Fibroblast of skin of right biceps (primary cell): ENCODE data around the gene STK35.

Experiments used
- DNase-seq: peaks from one replicate; pipeline ENCODE4 v3.0.0-alpha.2; 2013

STK35 gene

GRCh38 chr20:2136275-2136674 lies 34.6 kb downstream of the STK35 start:
- DNase-seq = no peak

GRCh38 chr20:2137552-2138201 lies 36.0 kb downstream of the STK35 start:
- DNase-seq = peak; percentile 89

GRCh38 chr20:2138396-2138795 lies 36.8 kb downstream of the STK35 start:
- no peak for DNase-seq

- no peak for DNase-seq
These were observed 37.6 kb downstream of the STK35 start for GRCh38 chr20:2139250-2139649.

- no peak for DNase-seq
These were observed 38.1 kb downstream of the STK35 start for GRCh38 chr20:2139736-2140135.

GRCh38 chr20:2140561-2140960 lies 38.9 kb downstream of the STK35 start:
- no peak for DNase-seq

- DNase-seq = no peak
These were observed 40.3 kb downstream of the STK35 start for GRCh38 chr20:2141600-2142575.

GRCh38 chr20:2142649-2143048 lies 41.0 kb downstream of the STK35 start:
- DNase-seq = no peak

- no peak for DNase-seq
These were observed 42.0 kb downstream of the STK35 start for GRCh38 chr20:2143594-2143993.

- DNase-seq = no peak
These were observed 43.2 kb downstream of the STK35 start for GRCh38 chr20:2144850-2145249.

- DNase-seq = no peak
These were observed 43.7 kb downstream of the STK35 start for GRCh38 chr20:2145376-2145775.

GRCh38 chr20:2146080-2146867 lies 44.6 kb downstream of the STK35 start:
- no peak for DNase-seq

- peak; percentile 43 for DNase-seq
These were observed 47.9 kb downstream of the STK35 start for GRCh38 chr20:2149507-2149906.

GRCh38 chr20:2150660-2151059 lies 49.0 kb downstream of the STK35 start:
- DNase-seq = no peak

GRCh38 chr20:2151858-2152281 lies 50.2 kb downstream of the STK35 start:
- DNase-seq = peak; percentile 50

GRCh38 chr20:2152317-2152716 lies 50.7 kb downstream of the STK35 start:
- no peak for DNase-seq

GRCh38 chr20:2153326-2153725 lies 51.7 kb downstream of the STK35 start:
- no peak for DNase-seq

- DNase-seq = no peak
These were observed 54.6 kb downstream of the STK35 start for GRCh38 chr20:2156224-2156623.

GRCh38 chr20:2156666-2157624 lies 55.3 kb downstream of the STK35 start:
- DNase-seq = no peak

- DNase-seq = no peak
These were observed 60.6 kb downstream of the STK35 start for GRCh38 chr20:2162125-2162822.

- no peak for DNase-seq
These were observed 61.2 kb downstream of the STK35 start for GRCh38 chr20:2162823-2163166.

GRCh38 chr20:2163312-2163711 lies 61.7 kb downstream of the STK35 start:
- no peak for DNase-seq
